H9 (cell line): ENCODE measurements around the gene POLN. TPM values are rescaled to one million over a fixed set of nuclear protein-coding genes. Genes with fewer than 3 reads are reported as not detected.

Experiments
- DNase-seq: peaks from one replicate; pipeline ENCODE4 v3.0.0-alpha.2; 2017
- H2AFZ ChIP-seq: one replicate; pipeline ENCODE4 v1.6.1; 2013; ENCODE audit warnings: mild to moderate bottlenecking, low read length, control low read depth, moderate library complexity
- H2AK5ac ChIP-seq: 2 replicates; pipeline ENCODE4 v1.6.1; 2013; ENCODE audit warnings: low read length, control low read depth, mixed read lengths; ENCODE audit not compliant: insufficient read length
- H2BK120ac ChIP-seq: one replicate; pipeline ENCODE4 v1.6.1; 2013; ENCODE audit warnings: low read depth, mild to moderate bottlenecking, low read length, control low read depth, inconsistent platforms; ENCODE audit not compliant: poor library complexity, severe bottlenecking
- H2BK12ac ChIP-seq: 2 replicates; pipeline ENCODE4 v1.6.1; 2013; ENCODE audit warnings: low read length, control low read depth, mixed read lengths, low read depth; ENCODE audit not compliant: insufficient read length
- H2BK15ac ChIP-seq: 2 replicates; pipeline ENCODE4 v1.6.1; 2013; ENCODE audit warnings: low read depth, low read length, control low read depth
- H2BK20ac ChIP-seq: one replicate; pipeline ENCODE4 v1.6.1; 2013; ENCODE audit warnings: low read depth, mild to moderate bottlenecking, low read length, control low read depth, inconsistent platforms; ENCODE audit not compliant: poor library complexity, severe bottlenecking
- H2BK5ac ChIP-seq: 2 replicates; pipeline ENCODE4 v1.6.1; 2013; ENCODE audit warnings: low read length, control low read depth, mixed read lengths; ENCODE audit not compliant: insufficient read length
- H3K14ac ChIP-seq: 2 replicates; pipeline ENCODE4 v1.6.1; 2013; ENCODE audit warnings: low read length, control low read depth; ENCODE audit not compliant: insufficient read depth
- H3K18ac ChIP-seq: 2 replicates; pipeline ENCODE4 v1.6.1; 2013; ENCODE audit warnings: low read depth, mild to moderate bottlenecking, mixed read lengths, low read length, control low read depth; ENCODE audit not compliant: insufficient read length
- H3K23ac ChIP-seq: 2 replicates; pipeline ENCODE4 v1.6.1; 2013; ENCODE audit warnings: low read length, control low read depth, mixed read lengths, low read depth; ENCODE audit not compliant: insufficient read length
- H3K23me2 ChIP-seq: 2 replicates; pipeline ENCODE4 v1.6.1; 2013; ENCODE audit warnings: low read depth, mild to moderate bottlenecking, mixed read lengths, low read length, control low read depth; ENCODE audit not compliant: insufficient read length, poor library complexity, severe bottlenecking
- H3K27ac ChIP-seq: 2 replicates; pipeline ENCODE4 v1.5.1; 2013; ENCODE audit warnings: low read length, control low read depth, mixed read lengths, low read depth; ENCODE audit not compliant: insufficient read length
- H3K27me3 ChIP-seq: 2 replicates; pipeline ENCODE4 v1.6.1; 2013; ENCODE audit warnings: low read length, control low read depth, inconsistent platforms; ENCODE audit not compliant: insufficient read depth
- H3K4ac ChIP-seq: 2 replicates; pipeline ENCODE4 v1.6.1; 2013; ENCODE audit warnings: low read depth, mild to moderate bottlenecking, control low read depth, inconsistent platforms, low read length, moderate library complexity
- H3K4me1 ChIP-seq: 2 replicates; pipeline ENCODE4 v1.6.1; 2013; ENCODE audit warnings: low read length, control low read depth, inconsistent platforms; ENCODE audit not compliant: insufficient read depth
- H3K4me2 ChIP-seq: 2 replicates; pipeline ENCODE4 v1.6.1; 2013; ENCODE audit warnings: low read length, control low read depth, mixed read lengths; ENCODE audit not compliant: insufficient read length, insufficient read depth
- H3K56ac ChIP-seq: 2 replicates; pipeline ENCODE4 v1.6.1; 2013; ENCODE audit warnings: low read depth, mild to moderate bottlenecking, mixed read lengths, low read length, control low read depth; ENCODE audit not compliant: insufficient read length
- H3K79me1 ChIP-seq: 2 replicates; pipeline ENCODE4 v1.6.1; 2013; ENCODE audit warnings: low read depth, mild to moderate bottlenecking, moderate library complexity, low read length, control low read depth, inconsistent platforms; ENCODE audit not compliant: insufficient read depth, poor library complexity, severe bottlenecking
- H3K79me2 ChIP-seq: 2 replicates; pipeline ENCODE4 v1.6.1; 2013; ENCODE audit warnings: low read length, control low read depth, inconsistent platforms; ENCODE audit not compliant: insufficient read depth
- H3K9ac ChIP-seq: 2 replicates; pipeline ENCODE4 v1.6.1; 2013; ENCODE audit warnings: low read length, control low read depth, mixed read lengths; ENCODE audit not compliant: insufficient read length; ENCODE audit errors: extremely low read depth
- H3K9me3 ChIP-seq: one replicate; pipeline ENCODE4 v1.6.1; 2013; ENCODE audit warnings: low read depth, low read length, inconsistent platforms; ENCODE audit not compliant: control insufficient read depth
- H3T11ph ChIP-seq: one replicate; pipeline ENCODE4 v1.6.1; 2013; ENCODE audit warnings: mild to moderate bottlenecking, low read length, control low read depth, inconsistent platforms
- H4K20me1 ChIP-seq: one replicate; pipeline ENCODE4 v1.6.1; 2013; ENCODE audit not compliant: control insufficient read depth, insufficient read length, insufficient read depth
- H4K5ac ChIP-seq: 2 replicates; pipeline ENCODE4 v1.6.1; 2013; ENCODE audit warnings: low read depth, mild to moderate bottlenecking, mixed read lengths, low read length, control low read depth; ENCODE audit not compliant: insufficient read length
- H4K8ac ChIP-seq: replicated peaks from 2 replicates; pipeline ENCODE4 v1.6.1; 2013; ENCODE audit warnings: low read length, control low read depth, mixed read lengths, low read depth; ENCODE audit not compliant: insufficient read length
- H4K91ac ChIP-seq: 2 replicates; pipeline ENCODE4 v1.6.1; 2013; ENCODE audit warnings: low read depth, mild to moderate bottlenecking, moderate library complexity, mixed read lengths, low read length, control low read depth; ENCODE audit not compliant: insufficient read length
- H3K27ac Mint-ChIP-seq, 3 experiments: 2 replicates in 2 of 3; 3 replicates in 1 of 3; pipeline ENCODE4 v1.8.0; 2020 to 2021; ENCODE audit warnings: mixed read lengths in 3 of 3, mild to moderate bottlenecking in 1 of 3, moderate library complexity in 1 of 3
- H3K27me3 Mint-ChIP-seq: 2 replicates; pipeline ENCODE4 v1.8.0; 2021; ENCODE audit warnings: low read depth, mild to moderate bottlenecking, moderate library complexity, mixed read lengths
- H3K36me3 Mint-ChIP-seq, 3 experiments: 2 replicates in 2 of 3; 3 replicates in 1 of 3; pipeline ENCODE4 v1.8.0; 2020 to 2021; ENCODE audit warnings: low read depth in 3 of 3, mixed read lengths in 3 of 3; ENCODE audit not compliant: insufficient read depth in 1 of 3
- H3K4me1 Mint-ChIP-seq, 2 experiments: 2 replicates each; pipeline ENCODE4 v1.8.0; 2020; ENCODE audit warnings: mixed read lengths in 2 of 2
- H3K4me3 Mint-ChIP-seq, 2 experiments: 2 replicates in 1 of 2; 3 replicates in 1 of 2; pipeline ENCODE4 v1.8.0; 2020 to 2021; ENCODE audit warnings: mild to moderate bottlenecking in 2 of 2, mixed read lengths in 2 of 2, moderate library complexity in 1 of 2
- H3K9me3 Mint-ChIP-seq, 2 experiments: 2 replicates in 1 of 2; 3 replicates in 1 of 2; pipeline ENCODE4 v1.8.0; 2020; ENCODE audit warnings: mild to moderate bottlenecking in 2 of 2, mixed read lengths in 2 of 2, moderate library complexity in 1 of 2
- CTCF ChIP-seq: fragments of 200-600 bp; sonication (generic); conservative IDR thresholded peaks from 3 replicates; pipeline ENCODE4 v1.8.0; 2021; ENCODE audit warnings: antibody characterized with exemption, mild to moderate bottlenecking
- WGBS: extraction: QIAGEN DNeasy Blood & Tissue Kit; methylation state at CpG from one replicate; pipeline ENCODE4 v1.1.7; 2013; ENCODE audit warnings: missing lambda C conversion rate, low lambda C conversion rate, mixed read lengths; ENCODE audit not compliant: insufficient read length; ENCODE audit errors: extremely low coverage; 5-methylcytosine and 5-hydroxymethylcytosine counted together
- total RNA-seq: library from RNA; stranded (reverse); gene quantifications from 2 replicates; pipeline ENCODE4 v1.2.1, GENCODE V29; 2021

Gene POLN
- total RNA-seq, 1 experiment from 2014 or later: 0.74 TPM

GRCh38 chr4:2054217-2054616 is 187.7 kb downstream of the POLN start:
- H3K9me3 ChIP-seq: no peaks in the 10 kb centered on the region
- no peak overlapping the region for H4K8ac ChIP-seq
- Mint-ChIP-seq H3K36me3 (no peaks in the 10 kb centered on the region; a peak in 1 of 7 replicates), H3K9me3 (no peaks in the 10 kb centered on the region; a peak in 1 of 5 replicates), H3K4me3 (no peak overlapping the region), H3K27ac (no peak overlapping the region; a peak in 1 of 7 replicates), H3K27me3 (peaks cover 71% of the 10 kb centered on the region), H3K4me1 (peaks cover 12 to 19% of the 10 kb centered on the region in 2 experiments)
- no peak overlapping the region for H4K5ac ChIP-seq
- no peak overlapping the region for H3K56ac ChIP-seq
- H3K4ac ChIP-seq: no peak overlapping the region
- no peak overlapping the region for H2BK12ac ChIP-seq
- H3K4me1 ChIP-seq: no peaks in the 10 kb centered on the region
- no peak overlapping the region for H2BK5ac ChIP-seq
- no peak overlapping the region for H2AFZ ChIP-seq
- H3K23ac ChIP-seq: no peak overlapping the region
- H3K79me1 ChIP-seq: no peaks in the 10 kb centered on the region
- no peaks in the 10 kb centered on the region for H3K23me2 ChIP-seq
- no peaks in the 10 kb centered on the region for H3K79me2 ChIP-seq
- H3K9ac ChIP-seq: no peak overlapping the region
- H3K4me2 ChIP-seq: no peak overlapping the region
- H3K27me3 ChIP-seq: peaks cover 14% of the 10 kb centered on the region
- H4K91ac ChIP-seq: no peak overlapping the region
- no peak for DNase-seq
- no peak overlapping the region for H3K14ac ChIP-seq
- no peak overlapping the region for H3K27ac ChIP-seq
- H2BK20ac ChIP-seq: no peak overlapping the region
- H2BK120ac ChIP-seq: no peak overlapping the region
- no peak for TF ChIP-seq CTCF
- H2AK5ac ChIP-seq: no peak overlapping the region
- no CpG with 5 or more reads among the region's 6 CpGs for WGBS
- no peak overlapping the region for H2BK15ac ChIP-seq
- no peak overlapping the region for H3K18ac ChIP-seq
- H3T11ph ChIP-seq: no peak overlapping the region
- H4K20me1 ChIP-seq: no peaks in the 10 kb centered on the region
